Lower leg skin (tissue), 3 donors: ENCODE measurements around the gene ZNF45.

ENCODE experiments used
- CTCF ChIP-seq, 3 donors: fragments of 450-650 bp; IDR thresholded peaks; one replicate each; pipeline ENCODE4 v1.5.1; 2016; ENCODE audit warnings: antibody characterized with exemption in 3 of 3, mild to moderate bottlenecking in 3 of 3, moderate library complexity in 2 of 3
- POLR2A ChIP-seq, 2 donors: fragments of 450-650 bp; IDR thresholded peaks; one replicate each; pipeline ENCODE4 v1.6.1; 2016 to 2017; ENCODE audit warnings: antibody characterized with exemption in 2 of 2, mild to moderate bottlenecking in 1 of 2, moderate library complexity in 1 of 2

DNA sequence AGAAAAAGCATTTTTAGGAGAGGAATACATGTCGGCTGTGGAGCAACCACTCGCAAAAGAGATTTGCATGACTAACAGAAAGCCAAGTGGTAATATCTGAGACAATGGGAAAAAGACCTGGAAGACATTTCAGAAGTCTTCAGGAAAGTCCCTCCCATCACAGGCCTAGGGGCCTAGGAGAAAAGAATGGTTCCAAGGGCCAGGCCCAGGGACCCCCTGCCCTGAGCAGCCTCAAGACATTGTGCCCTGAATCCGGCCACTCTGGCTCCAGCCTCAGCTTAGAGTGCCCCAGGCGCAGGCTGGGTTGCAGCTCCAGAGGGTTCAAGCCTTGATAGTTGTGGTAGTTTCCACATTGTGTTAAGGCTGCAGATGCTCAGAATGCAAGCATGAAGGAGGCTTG, 25.3 kb upstream of the ZNF45 start:
- no peak for TF ChIP-seq POLR2A (IDR thresholded peaks at IDR 0.05)
- TF ChIP-seq CTCF (IDR thresholded peaks at IDR 0.05), result no peak
